ENCODE data around the gene TARBP1. TPM values are rescaled to one million over a fixed set of nuclear protein-coding genes. Genes with fewer than 3 reads are reported as not detected.

The TARBP1 gene
- total and polyA plus RNA-seq, 4 donors = 11.2 to 48.7 (median 29.9) TPM

GRCh38 chr1:234373064-234373958 lies 105.7 kb downstream of the TARBP1 start, which contains the start of gene COA6:
TSS of gene COA6 (plus strand) at chr1:234373456. CDS start at chr1:234373467, 11 bp downstream.
- WGBS, 2 donors = 0% methylated on average over 61 to 62 of the region's 62 CpGs
- peak; percentile 93 to 98 (median 98) for DNase-seq
- Histone ChIP-seq H3K4me1 (ENCODE audit: control insufficient read depth in 5 of 5, insufficient read depth in 5 of 5, low read length in 5 of 5) (peaks cover 0 to 18% (median 7%) of the 10 kb centered on the region in 5 donors), H3K27me3 (ENCODE audit: control insufficient read depth in 3 of 3, insufficient read depth in 3 of 3, low read length in 2 of 3) (peaks cover 0 to 2% (median 0%) of the 10 kb centered on the region in 3 donors), H3K9me3 (ENCODE audit: control insufficient read depth in 4 of 4, insufficient read depth in 3 of 4, low read length in 3 of 4) (no peaks in the 10 kb centered on the region), H3K4me3 (peak within 1 kb of the TSS; percentile 56), H3K9ac (ENCODE audit: insufficient read depth in 1 of 2, low read length in 2 of 2) (peak within 1 kb of the TSS; percentile 90 to 99), H3K36me3 (ENCODE audit: control insufficient read depth in 4 of 4, insufficient read depth in 4 of 4, low read length in 4 of 4) (peaks cover 0 to 13% (median 8%) of the 10 kb centered on the region in 4 donors), H3K27ac (ENCODE audit: low read depth in 1 of 2, low read length in 1 of 2) (peak within 1 kb of the TSS; percentile 97 to 99)
- TF ChIP-seq CTCF (IDR thresholded peaks at IDR 0.05; ENCODE audit: control extremely low read depth, extremely low read depth) = no peak
- peak; percentile 96 for ATAC-seq (ENCODE audit: insufficient read depth, low FRiP score)

- Histone ChIP-seq H3K4me3 (no peak overlapping the region), H3K9me3 (ENCODE audit: control insufficient read depth in 4 of 4, insufficient read depth in 3 of 4, low read length in 3 of 4) (no peaks in the 10 kb centered on the region), H3K27ac (ENCODE audit: low read depth in 1 of 2, low read length in 1 of 2) (no peak overlapping the region), H3K9ac (ENCODE audit: insufficient read depth in 1 of 2, low read length in 2 of 2) (peak overlapping the region in 1 of 2 donors; percentile 99), H3K4me1 (ENCODE audit: control insufficient read depth in 5 of 5, insufficient read depth in 5 of 5, low read length in 5 of 5) (peaks cover 0 to 18% (median 7%) of the 10 kb centered on the region in 5 donors), H3K36me3 (ENCODE audit: control insufficient read depth in 4 of 4, insufficient read depth in 4 of 4, low read length in 4 of 4) (peaks cover 0 to 11% (median 5%) of the 10 kb centered on the region in 4 donors), H3K27me3 (ENCODE audit: control insufficient read depth in 3 of 3, insufficient read depth in 3 of 3, low read length in 2 of 3) (peaks cover 0 to 2% (median 0%) of the 10 kb centered on the region in 3 donors)
- 41 to 48% methylated on average over 9 of the region's 9 CpGs for WGBS, 2 donors
- no peak for TF ChIP-seq CTCF (IDR thresholded peaks at IDR 0.05; ENCODE audit: control extremely low read depth, extremely low read depth)
- peak in 2 of 3 donors; percentile 18 to 21 for DNase-seq
- ATAC-seq (ENCODE audit: insufficient read depth, low FRiP score) = no peak
These were observed 106.8 kb downstream of the TARBP1 start for GRCh38 chr1:234372011-234372757.

- no peak overlapping the region for H3K4me3 ChIP-seq
- H3K27ac ChIP-seq (ENCODE audit: low read depth in 1 of 2, low read length in 1 of 2) = no peak overlapping the region
- no peak for ATAC-seq (ENCODE audit: insufficient read depth, low FRiP score)
- peaks cover 0 to 2% (median 0%) of the 10 kb centered on the region in 3 donors for H3K27me3 ChIP-seq (ENCODE audit: control insufficient read depth in 3 of 3, insufficient read depth in 3 of 3, low read length in 2 of 3)
- peaks cover 0 to 7% (median 4%) of the 10 kb centered on the region in 4 donors for H3K36me3 ChIP-seq (ENCODE audit: control insufficient read depth in 4 of 4, insufficient read depth in 4 of 4, low read length in 4 of 4)
- 62 to 77% methylated on average over 2 of the region's 2 CpGs for WGBS, 2 donors
- H3K9ac ChIP-seq (ENCODE audit: insufficient read depth in 1 of 2, low read length in 2 of 2) = no peak overlapping the region
- H3K4me1 ChIP-seq (ENCODE audit: control insufficient read depth in 5 of 5, insufficient read depth in 5 of 5, low read length in 5 of 5) = peaks cover 0 to 18% (median 7%) of the 10 kb centered on the region in 5 donors
- DNase-seq = no peak
- no peaks in the 10 kb centered on the region for H3K9me3 ChIP-seq (ENCODE audit: control insufficient read depth in 4 of 4, insufficient read depth in 3 of 4, low read length in 3 of 4)
- TF ChIP-seq CTCF (IDR thresholded peaks at IDR 0.05; ENCODE audit: control extremely low read depth, extremely low read depth) = no peak
These were observed 107.6 kb downstream of the TARBP1 start for GRCh38 chr1:234371414-234371813.
